DOHH2 (cell line): ENCODE results near the gene ARFGAP2.

Source experiments
- H3F3A ChIP-seq: fragments of 200-600 bp; sonication (generic), shearing (Covaris generic); 2 replicates; pipeline ENCODE4 v1.6.0; 2016; ENCODE audit warnings: antibody characterized with exemption, mild to moderate bottlenecking; ENCODE audit not compliant: control insufficient read depth, insufficient read depth
- H3K27ac ChIP-seq: fragments of 200-600 bp; sonication (generic); 2 replicates; pipeline ENCODE4 v1.5.1; 2014; ENCODE audit warnings: low read depth, mild to moderate bottlenecking, low read length, moderate library complexity
- H3K27me3 ChIP-seq: fragments of 200-600 bp; sonication (generic); 2 replicates; pipeline ENCODE4 v1.6.1; 2014; ENCODE audit warnings: mild to moderate bottlenecking, low read length, mixed read lengths; ENCODE audit not compliant: control insufficient read depth
- H3K36me3 ChIP-seq: fragments of 200-600 bp; sonication (generic); 2 replicates; pipeline ENCODE4 v1.6.1; 2014; ENCODE audit warnings: mild to moderate bottlenecking, low read length, moderate library complexity, mixed read lengths; ENCODE audit not compliant: control insufficient read depth
- H3K4me1 ChIP-seq: fragments of 200-600 bp; sonication (generic); 2 replicates; pipeline ENCODE4 v1.6.1; 2014; ENCODE audit warnings: mild to moderate bottlenecking, low read length, mixed read lengths; ENCODE audit not compliant: control insufficient read depth
- H3K4me2 ChIP-seq: fragments of 200-600 bp; sonication (generic); 2 replicates; pipeline ENCODE4 v1.6.0; 2014; ENCODE audit warnings: mild to moderate bottlenecking, low read length, moderate library complexity
- H3K4me3 ChIP-seq: fragments of 200-600 bp; sonication (generic); 2 replicates; pipeline ENCODE4 v1.5.1; 2014; ENCODE audit warnings: mild to moderate bottlenecking, low read length, mixed read lengths
- H3K79me2 ChIP-seq: fragments of 200-600 bp; sonication (generic); 2 replicates; pipeline ENCODE4 v1.6.1; 2014; ENCODE audit warnings: mild to moderate bottlenecking, low read length, mixed read lengths; ENCODE audit not compliant: control insufficient read depth
- H3K9me2 ChIP-seq: fragments of 200-600 bp; sonication (generic); replicated peaks from 2 replicates; pipeline ENCODE4 v1.6.1; 2014; ENCODE audit warnings: mild to moderate bottlenecking, low read length, mixed read lengths; ENCODE audit not compliant: control insufficient read depth
- H3K9me3 ChIP-seq: fragments of 200-600 bp; sonication (generic); 2 replicates; pipeline ENCODE4 v1.6.1; 2014; ENCODE audit warnings: antibody characterized with exemption, low read length, mixed read lengths; ENCODE audit not compliant: control insufficient read depth, insufficient read depth
- H4K20me1 ChIP-seq: fragments of 200-600 bp; sonication (generic); 2 replicates; pipeline ENCODE4 v1.6.0; 2014; ENCODE audit warnings: low read depth, mild to moderate bottlenecking, antibody characterized with exemption, low read length, moderate library complexity; ENCODE audit not compliant: control insufficient read depth, insufficient read depth
- CTCF ChIP-seq: fragments of 200-600 bp; sonication (generic); IDR thresholded peaks from one replicate; pipeline ENCODE4 v1.5.1; 2014; ENCODE audit warnings: antibody characterized with exemption, mild to moderate bottlenecking, low read depth, low read length; ENCODE audit not compliant: poor library complexity, severe bottlenecking
- EZH2phosphoT487 ChIP-seq: fragments of 200-600 bp; sonication (generic); IDR thresholded peaks from 2 replicates; pipeline ENCODE4 v1.6.1; 2017; ENCODE audit warnings: borderline replicate concordance, mild to moderate bottlenecking, antibody characterized with exemption, low read length, moderate library complexity, mixed read lengths

Gene ARFGAP2

GRCh38 chr11:47157805-47158204, 18.9 kb downstream of the ARFGAP2 start:
- Histone ChIP-seq H3K4me3 (no peak overlapping the region), H3K79me2 (no peaks in the 10 kb centered on the region), H3K4me1 (peaks cover 29% of the 10 kb centered on the region), H4K20me1 (no peaks in the 10 kb centered on the region), H3K27me3 (no peaks in the 10 kb centered on the region), H3K9me2 (no peaks in the 10 kb centered on the region), H3K27ac (no peak overlapping the region), H3K36me3 (peaks cover 15% of the 10 kb centered on the region), H3K9me3 (no peaks in the 10 kb centered on the region), H3F3A (no peaks in the 10 kb centered on the region), H3K4me2 (no peak overlapping the region)
- no peak for TF ChIP-seq EZH2phosphoT487
- no peak for TF ChIP-seq CTCF

- Histone ChIP-seq H4K20me1 (no peaks in the 10 kb centered on the region), H3K36me3 (peaks cover 11% of the 10 kb centered on the region), H3K4me1 (peaks cover 38% of the 10 kb centered on the region), H3K27ac (no peak overlapping the region), H3K4me3 (no peak overlapping the region), H3K9me2 (no peaks in the 10 kb centered on the region), H3F3A (peaks cover 3% of the 10 kb centered on the region; the same call in 1 of the 2 replicates), H3K27me3 (no peaks in the 10 kb centered on the region), H3K4me2 (no peak overlapping the region), H3K79me2 (no peaks in the 10 kb centered on the region), H3K9me3 (no peaks in the 10 kb centered on the region)
- TF ChIP-seq EZH2phosphoT487 (no peak), CTCF (no peak)
These were observed 19.7 kb downstream of the ARFGAP2 start for GRCh38 chr11:47156951-47157350.

GRCh38 chr11:47156333-47156732, 20.3 kb downstream of the ARFGAP2 start:
- H3K79me2 ChIP-seq, result no peaks in the 10 kb centered on the region
- no peaks in the 10 kb centered on the region for H3K9me3 ChIP-seq
- peaks cover 44% of the 10 kb centered on the region for H3K4me1 ChIP-seq
- TF ChIP-seq CTCF (no peak), EZH2phosphoT487 (no peak)
- H3K9me2 ChIP-seq, result no peaks in the 10 kb centered on the region
- H3K36me3 ChIP-seq, result peaks cover 5% of the 10 kb centered on the region; the same call in 1 of the 2 replicates
- no peak overlapping the region for H3K4me3 ChIP-seq
- H4K20me1 ChIP-seq, result no peaks in the 10 kb centered on the region
- peaks cover 3% of the 10 kb centered on the region; the same call in 1 of the 2 replicates for H3F3A ChIP-seq
- no peak overlapping the region for H3K4me2 ChIP-seq
- H3K27ac ChIP-seq, result no peak overlapping the region
- H3K27me3 ChIP-seq, result no peaks in the 10 kb centered on the region

GRCh38 chr11:47155879-47156278, 20.8 kb downstream of the ARFGAP2 start:
- Histone ChIP-seq H3K4me1 (peaks cover 44% of the 10 kb centered on the region), H3K27ac (no peak overlapping the region), H3K27me3 (no peaks in the 10 kb centered on the region), H3K9me2 (no peaks in the 10 kb centered on the region), H3K79me2 (no peaks in the 10 kb centered on the region), H3K9me3 (no peaks in the 10 kb centered on the region), H3F3A (peaks cover 3% of the 10 kb centered on the region; the same call in 1 of the 2 replicates), H4K20me1 (no peaks in the 10 kb centered on the region), H3K36me3 (peaks cover 3% of the 10 kb centered on the region; the same call in 1 of the 2 replicates), H3K4me2 (no peak overlapping the region), H3K4me3 (no peak overlapping the region; the same call in 1 of the 2 replicates)
- TF ChIP-seq EZH2phosphoT487, result no peak
- no peak for TF ChIP-seq CTCF
